GM12864 (cell line): ENCODE measurements around the gene DAZAP2.

Experiments
- DNase-seq: peaks from one replicate; pipeline ENCODE4 v3.0.0-alpha.2; 2011; ENCODE audit warnings: low read depth
- H3K4me3 ChIP-seq: 2 replicates; pipeline ENCODE4 v1.5.1; 2011; ENCODE audit warnings: mild to moderate bottlenecking, low read depth, low read length, control low read depth
- CTCF ChIP-seq: IDR thresholded peaks from 2 replicates; pipeline ENCODE4 v1.5.1; 2011; ENCODE audit warnings: low read depth, mild to moderate bottlenecking, moderate library complexity, low read length, control low read depth, inconsistent platforms; ENCODE audit errors: missing control alignments

Gene DAZAP2

GRCh38 chr12:51238510-51239334 lies at the start of gene DAZAP2:
Gene DAZAP2 (plus strand): TSS chr12:51238826. CDS start chr12:51238908, 82 bp downstream.
- DNase-seq = peak; percentile 91
- peak within 1 kb of the TSS; percentile 89 for H3K4me3 ChIP-seq
- TF ChIP-seq CTCF = peak; percentile 23

- DNase-seq = no peak
- no peak for TF ChIP-seq CTCF
- H3K4me3 ChIP-seq = no peak overlapping the region
Measured at GRCh38 chr12:51189790-51190355, 48.8 kb upstream of the DAZAP2 start.

- no peak for DNase-seq
- no peak overlapping the region for H3K4me3 ChIP-seq
- no peak for TF ChIP-seq CTCF
Measured at GRCh38 chr12:51190820-51191219, 47.8 kb upstream of the DAZAP2 start.

GRCh38 chr12:51191516-51192283 lies 46.9 kb upstream of the DAZAP2 start:
- no peak for TF ChIP-seq CTCF
- no peak overlapping the region for H3K4me3 ChIP-seq
- no peak for DNase-seq

GRCh38 chr12:51192284-51192671 lies 46.3 kb upstream of the DAZAP2 start:
- DNase-seq = no peak
- no peak for TF ChIP-seq CTCF
- no peak overlapping the region for H3K4me3 ChIP-seq

GRCh38 chr12:51195841-51196240 lies 42.8 kb upstream of the DAZAP2 start:
- no peak for DNase-seq
- no peak for TF ChIP-seq CTCF
- no peak overlapping the region for H3K4me3 ChIP-seq
